ENCODE data around the gene RGPD4. TPM values are rescaled to one million over a fixed set of nuclear protein-coding genes. Genes with fewer than 3 reads are reported as not detected.
"Not testable (repeated sequence)": the region's sequence is repeated elsewhere in the genome, so short reads cannot be mapped to it uniquely, and the experiment has no call there.

The RGPD4 gene
- total RNA-seq, 2 donors from 2014 or later: 0.07 TPM; not detected in 1

DNA sequence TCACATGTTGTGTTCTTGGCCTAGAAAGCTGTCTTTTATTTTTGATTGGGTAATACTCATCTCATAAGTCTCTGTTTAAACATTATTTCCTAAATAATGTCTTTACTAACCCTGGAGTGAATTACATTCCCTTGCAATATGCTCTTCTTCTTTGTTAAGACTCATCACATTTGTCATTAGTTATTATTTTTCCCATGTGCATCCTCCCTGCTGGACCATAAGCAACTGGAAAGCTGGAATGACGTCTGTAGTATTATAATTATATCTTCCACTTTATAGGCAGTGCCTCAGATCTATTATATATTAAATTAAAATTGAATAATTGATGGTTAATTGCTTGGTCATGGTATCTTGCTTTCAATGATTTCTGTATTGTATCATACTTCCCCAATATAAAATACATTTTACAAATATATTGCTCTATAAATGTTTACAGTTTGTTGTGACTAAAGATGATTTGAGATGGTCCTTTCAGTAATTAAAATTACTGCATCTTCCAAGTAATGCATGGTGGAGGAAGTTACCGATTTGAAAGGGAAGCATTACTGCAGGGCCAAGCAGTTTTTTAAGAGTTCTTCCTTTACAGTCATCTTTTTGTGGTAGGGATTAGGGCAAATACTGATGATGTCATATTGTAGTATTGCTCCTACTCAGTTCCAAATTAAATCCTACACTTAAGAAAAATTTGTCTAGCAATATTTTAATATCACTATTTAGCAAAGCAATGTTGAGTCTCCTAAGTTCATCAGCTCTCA, 2.1 kb upstream of the RGPD4 start:
- no peaks in the 10 kb centered on the region for H3K27me3 Mint-ChIP-seq
- H3K27ac Mint-ChIP-seq: no peak overlapping the region
- no peak for ATAC-seq

DNA sequence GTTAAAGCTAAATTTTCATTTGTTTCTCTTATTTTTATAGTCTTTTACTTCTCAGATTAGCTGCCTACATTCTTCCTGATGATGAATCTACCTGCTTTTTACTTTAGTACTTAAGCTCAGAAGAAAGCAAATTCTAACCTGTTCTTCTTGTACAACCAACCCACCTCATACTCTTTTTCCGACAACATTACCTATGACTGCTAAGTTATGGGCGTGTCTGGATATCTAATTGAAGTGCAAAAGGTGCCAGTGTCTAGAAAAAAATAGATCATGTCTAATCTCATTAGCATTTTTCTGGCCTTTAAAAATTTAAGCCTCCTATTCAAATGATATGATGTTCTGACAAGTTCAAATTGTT, 1.5 kb upstream of the RGPD4 start:
- Mint-ChIP-seq H3K4me3 (no peak overlapping the region), H3K27me3 (no peaks in the 10 kb centered on the region), H3K36me3 (no peaks in the 10 kb centered on the region), H3K27ac (no peak overlapping the region), H3K9me3 (no peaks in the 10 kb centered on the region), H3K4me1 (ENCODE audit: low read depth in 2 of 2) (no peaks in the 10 kb centered on the region)
- DNase-seq (ENCODE audit: low spot score) (no peak), ATAC-seq (no peak)

More for the DNA sequence above, 2.1 kb upstream of the RGPD4 start:
- no peaks in the 10 kb centered on the region for H3K4me1 Mint-ChIP-seq (ENCODE audit: low read depth in 2 of 2)
- H3K36me3 Mint-ChIP-seq: no peaks in the 10 kb centered on the region
- no peak overlapping the region for H3K4me3 Mint-ChIP-seq
- H3K9me3 Mint-ChIP-seq: no peaks in the 10 kb centered on the region
- no peak for DNase-seq (ENCODE audit: low spot score)

DNA sequence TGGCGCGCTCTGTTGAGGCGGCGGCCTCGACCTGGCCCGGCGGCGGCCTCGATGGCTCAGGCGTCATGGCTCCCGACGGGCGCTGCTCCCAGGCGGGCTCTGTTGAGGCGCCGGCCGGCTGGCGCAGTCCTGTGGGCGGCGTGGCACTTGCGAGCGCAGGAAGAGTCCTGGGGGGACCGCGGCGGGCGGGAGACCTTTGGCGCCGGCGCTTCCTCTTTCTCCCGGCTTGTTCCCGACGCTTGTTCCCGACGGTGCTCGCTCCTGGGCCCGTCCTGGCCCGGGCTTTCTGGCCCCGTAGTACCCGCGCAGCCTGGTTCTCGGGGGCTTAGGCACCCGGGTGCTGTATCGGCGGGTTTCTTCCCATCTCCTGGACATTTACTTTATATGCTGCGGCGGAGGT, 2.8 kb downstream of the RGPD4 start:
- not testable (repeated sequence) for H3K4me3 Mint-ChIP-seq; H3K36me3 Mint-ChIP-seq; DNase-seq (ENCODE audit: low spot score); H3K27ac Mint-ChIP-seq; H3K27me3 Mint-ChIP-seq; H3K9me3 Mint-ChIP-seq; H3K4me1 Mint-ChIP-seq (ENCODE audit: low read depth in 2 of 2); ATAC-seq

DNA sequence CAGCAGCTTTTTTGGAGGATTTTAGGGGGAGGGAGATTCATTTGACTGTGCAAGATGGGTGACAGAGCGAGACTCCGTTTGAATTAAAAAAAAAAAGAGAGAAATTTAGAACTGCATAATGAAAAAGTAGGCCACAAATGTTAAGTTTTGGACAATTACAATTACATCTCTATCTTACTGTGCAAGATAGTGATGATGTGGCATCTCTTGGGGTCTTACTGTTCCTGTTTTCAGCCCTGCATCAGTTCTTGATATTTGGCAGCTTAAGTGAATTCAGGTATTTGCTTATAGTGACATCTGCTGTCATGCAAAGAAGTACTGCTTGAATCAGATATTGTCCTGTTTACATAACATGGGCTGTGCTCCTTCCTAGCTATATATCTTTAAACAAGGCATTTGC, 6.5 kb downstream of the RGPD4 start:
- not testable (repeated sequence) for H3K36me3 Mint-ChIP-seq; H3K9me3 Mint-ChIP-seq; DNase-seq (ENCODE audit: low spot score)

DNA sequence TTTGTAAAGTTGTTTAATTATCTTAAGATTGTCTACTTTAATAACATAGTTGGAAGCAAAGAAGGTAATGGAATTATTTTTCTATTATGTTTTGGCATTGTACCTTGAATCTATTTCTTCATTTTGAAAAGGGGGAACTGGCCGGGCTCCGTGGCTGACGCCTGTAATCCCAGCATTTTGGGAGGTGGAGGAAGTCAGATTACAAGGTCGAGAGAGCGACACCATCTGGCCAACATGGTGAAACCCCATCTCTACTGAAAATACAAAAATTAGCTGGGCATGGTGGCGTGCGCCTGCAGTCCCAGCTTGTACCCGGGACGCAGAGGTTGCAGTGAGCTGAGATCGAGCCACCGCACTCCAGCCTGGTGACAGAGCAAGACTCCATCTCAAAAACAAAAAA, 6.9 kb downstream of the RGPD4 start:
- not testable (repeated sequence) for H3K27me3 Mint-ChIP-seq; H3K4me1 Mint-ChIP-seq (ENCODE audit: low read depth in 2 of 2); H3K4me3 Mint-ChIP-seq; ATAC-seq; H3K9me3 Mint-ChIP-seq; DNase-seq (ENCODE audit: low spot score); H3K27ac Mint-ChIP-seq; H3K36me3 Mint-ChIP-seq

More for the DNA sequence above, 6.5 kb downstream of the RGPD4 start:
- not testable (repeated sequence) for H3K27me3 Mint-ChIP-seq; ATAC-seq; H3K4me1 Mint-ChIP-seq (ENCODE audit: low read depth in 2 of 2); H3K27ac Mint-ChIP-seq; H3K4me3 Mint-ChIP-seq

DNA sequence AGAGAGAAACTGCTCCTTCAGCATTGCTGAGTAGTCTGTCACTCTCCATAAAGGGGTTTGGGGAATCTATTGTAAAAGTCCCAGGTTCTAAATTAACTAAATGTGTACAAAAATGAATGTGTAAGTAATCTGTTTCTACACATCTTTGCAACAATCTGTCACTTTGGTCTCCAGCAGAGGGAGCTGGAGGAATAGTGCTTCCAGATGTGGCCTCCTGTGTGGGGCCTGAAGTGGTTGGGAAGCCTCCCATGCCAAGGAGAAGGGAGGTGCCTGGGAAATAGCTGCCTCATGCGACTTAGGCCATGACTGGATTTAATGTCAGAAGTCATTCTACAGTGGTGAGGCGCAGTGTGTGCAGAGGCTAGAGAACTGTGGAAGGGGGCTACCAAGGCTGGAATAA, 89.4 kb downstream of the RGPD4 start:
- ATAC-seq; H3K4me1 Mint-ChIP-seq (ENCODE audit: low read depth in 2 of 2); H3K36me3 Mint-ChIP-seq; DNase-seq (ENCODE audit: low spot score); H3K9me3 Mint-ChIP-seq; H3K4me3 Mint-ChIP-seq; H3K27me3 Mint-ChIP-seq; H3K27ac Mint-ChIP-seq: not testable (repeated sequence)

DNA sequence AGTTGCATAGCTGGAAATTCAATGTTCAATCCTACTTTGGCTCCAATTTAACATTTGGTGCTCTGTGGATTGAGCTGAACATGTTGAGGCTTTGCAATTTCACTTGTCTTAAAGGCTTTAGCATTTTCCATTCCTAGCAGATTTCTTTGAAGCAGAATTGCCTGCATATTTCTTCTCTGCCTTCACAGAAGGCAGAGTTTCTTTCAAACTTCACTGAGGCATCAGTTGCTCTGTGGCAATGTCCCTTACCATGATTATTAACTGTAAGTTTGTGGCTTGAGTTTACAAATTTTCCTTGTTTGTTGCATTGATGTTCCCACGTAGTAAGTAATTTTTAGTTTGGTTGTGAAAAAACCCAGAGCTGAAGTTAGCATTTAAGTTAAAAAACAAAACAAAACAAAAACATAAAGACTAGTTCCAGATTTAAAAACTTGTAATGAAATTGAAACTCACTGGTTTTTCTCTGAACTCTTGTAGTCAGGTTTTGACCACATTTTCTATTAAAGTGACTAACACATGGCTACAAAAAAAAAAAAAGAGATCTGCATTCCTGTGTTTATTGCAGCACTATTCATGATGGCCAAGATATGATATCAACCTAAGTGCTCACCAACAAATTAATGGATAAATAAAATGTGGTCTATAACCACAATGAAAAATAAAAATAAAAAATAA, 90.1 kb downstream of the RGPD4 start:
- not testable (repeated sequence) for H3K4me1 Mint-ChIP-seq (ENCODE audit: low read depth in 2 of 2); ATAC-seq; H3K27ac Mint-ChIP-seq; H3K9me3 Mint-ChIP-seq; H3K4me3 Mint-ChIP-seq; DNase-seq (ENCODE audit: low spot score); H3K27me3 Mint-ChIP-seq; H3K36me3 Mint-ChIP-seq

DNA sequence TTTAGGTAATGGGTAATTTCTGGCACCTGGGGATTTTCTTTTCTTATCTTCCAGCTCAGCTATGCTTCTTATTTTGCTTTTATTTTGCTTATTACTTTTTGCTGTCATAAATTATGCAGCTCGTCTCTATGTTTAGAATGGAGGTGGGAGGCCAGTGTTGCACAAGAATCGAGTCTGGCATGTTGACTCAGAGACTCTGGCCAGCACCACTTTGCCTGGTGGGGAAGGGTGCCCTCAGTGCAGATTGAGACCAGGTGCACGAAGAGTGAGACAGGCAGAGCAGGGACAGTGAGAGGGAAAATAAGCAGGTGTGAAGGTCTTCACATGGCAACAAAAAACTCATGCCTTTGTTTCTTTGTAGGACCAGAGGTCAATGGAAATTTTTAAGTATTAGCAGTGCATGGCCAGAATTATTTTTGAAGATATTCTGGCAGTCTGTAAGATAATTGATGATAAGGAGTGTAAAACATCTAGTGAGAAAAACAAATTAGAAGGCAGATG, 100.4 kb downstream of the RGPD4 start:
- DNase-seq (ENCODE audit: low spot score) (no peak), ATAC-seq (no peak)
- Mint-ChIP-seq H3K4me1 (ENCODE audit: low read depth in 2 of 2) (no peaks in the 10 kb centered on the region), H3K9me3 (peaks cover 3% of the 10 kb centered on the region), H3K4me3 (no peak overlapping the region), H3K27me3 (no peaks in the 10 kb centered on the region), H3K36me3 (no peaks in the 10 kb centered on the region), H3K27ac (no peak overlapping the region)

DNA sequence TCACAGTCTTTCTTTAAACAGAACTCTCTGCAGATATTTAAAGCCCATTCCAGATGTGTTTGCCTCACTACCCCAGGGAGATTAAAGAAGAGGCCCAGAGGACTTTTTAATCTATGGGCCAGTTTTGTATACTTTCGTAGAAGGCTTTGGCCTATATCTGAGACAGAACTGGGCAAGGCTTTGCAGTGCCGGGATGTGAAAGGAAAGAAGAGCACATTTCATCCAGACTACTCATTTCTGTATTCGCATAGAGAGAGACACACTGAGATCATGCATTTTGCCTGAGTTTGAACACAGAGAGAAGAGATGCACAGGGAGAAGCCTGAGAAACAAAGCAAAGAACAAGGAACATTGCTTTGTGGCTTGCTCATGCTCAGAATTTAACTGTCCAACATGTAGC, 104.7 kb downstream of the RGPD4 start:
- ATAC-seq: no peak
- DNase-seq (ENCODE audit: low spot score): no peak
- no peaks in the 10 kb centered on the region for H3K4me1 Mint-ChIP-seq (ENCODE audit: low read depth in 2 of 2)
- H3K27me3 Mint-ChIP-seq: peaks cover 0 to 12% of the 10 kb centered on the region in 2 donors
- no peak overlapping the region for H3K4me3 Mint-ChIP-seq
- no peaks in the 10 kb centered on the region for H3K36me3 Mint-ChIP-seq
- no peaks in the 10 kb centered on the region for H3K9me3 Mint-ChIP-seq
- H3K27ac Mint-ChIP-seq: no peak overlapping the region

DNA sequence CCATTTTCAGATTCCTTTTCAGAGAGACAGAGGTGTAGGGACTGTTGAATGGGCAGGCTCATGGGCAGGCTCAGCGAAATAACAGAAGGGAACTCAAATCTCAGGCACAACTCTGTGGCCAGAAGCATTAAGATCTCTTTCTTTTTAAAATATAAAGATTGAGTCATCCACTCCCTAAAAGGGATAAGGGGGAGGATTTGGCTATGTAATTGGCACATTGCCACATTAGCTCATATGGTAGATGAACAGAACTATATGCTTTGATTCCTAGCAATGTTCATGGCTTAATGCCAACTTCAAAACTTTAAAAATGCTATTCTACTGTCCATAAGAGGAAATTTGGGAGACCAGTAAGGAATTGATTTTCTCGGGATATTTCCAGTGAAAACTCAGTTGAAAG, 105.8 kb downstream of the RGPD4 start:
- no peaks in the 10 kb centered on the region for H3K4me1 Mint-ChIP-seq (ENCODE audit: low read depth in 2 of 2)
- no peaks in the 10 kb centered on the region for H3K9me3 Mint-ChIP-seq
- DNase-seq (ENCODE audit: low spot score) (no peak), ATAC-seq (no peak)
- H3K27ac Mint-ChIP-seq: no peak overlapping the region
- no peak overlapping the region for H3K4me3 Mint-ChIP-seq
- no peaks in the 10 kb centered on the region for H3K36me3 Mint-ChIP-seq
- peaks cover 0 to 12% of the 10 kb centered on the region in 2 donors for H3K27me3 Mint-ChIP-seq

DNA sequence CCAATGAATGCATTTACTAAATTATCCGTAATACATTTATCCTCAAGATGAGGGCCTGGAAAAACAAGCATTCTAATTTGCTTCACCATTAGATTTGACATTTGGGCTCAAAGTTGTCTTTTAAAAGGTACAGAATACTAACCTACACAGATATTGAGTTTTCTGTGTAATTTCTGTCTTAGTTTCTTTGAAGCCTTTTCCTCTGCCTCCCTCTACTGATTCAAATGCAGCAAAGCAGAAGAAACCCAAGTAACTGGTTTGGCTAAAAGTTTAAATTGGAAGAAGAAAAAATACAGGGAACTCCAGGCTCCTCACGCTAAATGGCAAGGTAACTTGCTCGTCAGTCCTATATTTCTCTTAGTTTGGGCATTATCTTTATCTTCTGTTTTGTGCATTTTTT, 106.3 kb downstream of the RGPD4 start:
- H3K9me3 Mint-ChIP-seq: no peaks in the 10 kb centered on the region
- ATAC-seq: no peak
- peaks cover 0 to 12% of the 10 kb centered on the region in 2 donors for H3K27me3 Mint-ChIP-seq
- no peaks in the 10 kb centered on the region for H3K4me1 Mint-ChIP-seq (ENCODE audit: low read depth in 2 of 2)
- H3K36me3 Mint-ChIP-seq: no peaks in the 10 kb centered on the region
- H3K27ac Mint-ChIP-seq: no peak overlapping the region
- no peak overlapping the region for H3K4me3 Mint-ChIP-seq
- no peak for DNase-seq (ENCODE audit: low spot score)

DNA sequence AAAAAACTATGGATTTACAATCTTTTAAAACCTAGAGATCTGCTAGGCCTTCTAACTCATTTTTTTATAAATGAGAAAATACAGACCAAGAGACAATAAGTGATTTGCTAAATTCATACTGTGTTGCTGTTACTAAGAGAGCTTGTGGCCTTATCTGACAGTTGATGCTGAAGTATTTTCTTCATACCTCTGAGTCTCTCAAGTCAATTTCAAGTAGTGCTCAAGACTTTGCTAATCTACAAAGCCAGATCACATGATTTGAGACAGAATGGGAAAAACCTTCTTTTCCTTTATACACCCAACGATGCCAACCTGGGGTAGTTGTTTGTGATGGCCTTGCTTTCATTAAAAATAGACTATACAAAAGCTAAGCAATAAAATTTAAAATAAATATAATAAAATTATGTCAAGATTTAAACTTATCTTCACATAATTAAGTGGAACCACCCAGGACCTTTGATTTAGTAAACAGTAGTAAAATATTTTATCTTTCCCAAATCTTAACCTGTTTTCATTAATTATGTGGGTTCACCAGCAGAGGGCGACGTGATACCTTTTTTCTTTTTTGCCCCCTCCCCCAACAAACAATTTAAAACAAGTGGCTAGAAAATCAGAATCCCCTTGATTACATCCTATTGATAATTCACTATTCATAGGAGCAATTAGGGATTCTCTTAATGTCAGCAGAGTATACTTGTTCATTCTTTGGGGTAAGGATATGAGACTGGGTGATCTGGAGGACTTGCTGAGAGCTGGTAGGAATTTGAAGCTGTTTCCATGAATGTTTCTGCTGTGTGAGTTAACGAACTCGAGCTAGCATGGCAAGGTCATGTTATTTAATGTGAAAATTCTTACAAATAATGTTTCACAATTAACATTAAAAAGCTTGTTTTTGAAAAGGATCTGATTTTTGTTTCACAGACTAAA, 110.0 kb downstream of the RGPD4 start:
- ATAC-seq (no peak), DNase-seq (ENCODE audit: low spot score) (no peak)
- Mint-ChIP-seq H3K27me3 (peaks cover 0 to 12% of the 10 kb centered on the region in 2 donors), H3K36me3 (no peaks in the 10 kb centered on the region), H3K27ac (no peak overlapping the region), H3K9me3 (peaks cover under 1% of the 10 kb centered on the region), H3K4me3 (no peak overlapping the region), H3K4me1 (ENCODE audit: low read depth in 2 of 2) (no peaks in the 10 kb centered on the region)
